B cell (primary cell): Measurements from ENCODE around the gene VPS45.

Source experiments
- EZH2 ChIP-seq: IDR thresholded peaks from 2 replicates; pipeline ENCODE4 v1.6.1; 2012; ENCODE audit warnings: borderline replicate concordance, low read depth, mild to moderate bottlenecking, moderate library complexity, low read length; ENCODE audit not compliant: insufficient read depth, poor library complexity, severe bottlenecking
- TF ChIP-seq, protein P1 (sequence below): fragments of 200-600 bp; IDR thresholded peaks from one replicate; pipeline ENCODE4 v1.8.0; 2022; ENCODE audit warnings: antibody characterized with exemption, mild to moderate bottlenecking

DNA sequence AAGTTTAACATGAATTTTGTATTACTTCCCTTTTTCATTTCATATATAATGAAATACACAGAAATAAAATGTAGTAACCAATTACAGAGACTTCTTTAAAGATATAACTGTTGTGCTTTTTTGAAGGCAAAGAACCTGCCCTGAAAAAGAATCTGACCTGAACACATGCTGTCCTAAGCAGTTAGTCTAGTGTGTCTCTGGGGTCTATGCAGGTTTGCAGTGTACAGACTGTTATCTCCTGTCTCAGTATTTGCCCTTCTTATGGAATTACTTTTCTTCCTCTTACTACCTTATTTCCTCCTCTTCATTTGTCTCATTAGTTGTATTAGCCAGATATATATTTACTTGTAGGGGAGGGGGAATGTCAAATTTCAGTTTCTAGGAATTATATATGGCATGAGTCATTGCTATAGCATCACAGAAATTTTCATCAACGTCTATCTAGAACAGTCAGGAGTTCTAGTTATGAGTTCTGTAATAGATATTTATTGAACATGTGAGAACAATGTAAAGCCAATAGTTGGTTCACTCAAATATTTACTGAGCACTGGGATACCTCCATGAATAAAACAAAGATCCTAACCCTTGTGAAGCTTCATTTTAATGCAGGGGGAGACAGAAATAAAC is 53.8 kb downstream of the VPS45 start:
- TF ChIP-seq, protein P1, sequence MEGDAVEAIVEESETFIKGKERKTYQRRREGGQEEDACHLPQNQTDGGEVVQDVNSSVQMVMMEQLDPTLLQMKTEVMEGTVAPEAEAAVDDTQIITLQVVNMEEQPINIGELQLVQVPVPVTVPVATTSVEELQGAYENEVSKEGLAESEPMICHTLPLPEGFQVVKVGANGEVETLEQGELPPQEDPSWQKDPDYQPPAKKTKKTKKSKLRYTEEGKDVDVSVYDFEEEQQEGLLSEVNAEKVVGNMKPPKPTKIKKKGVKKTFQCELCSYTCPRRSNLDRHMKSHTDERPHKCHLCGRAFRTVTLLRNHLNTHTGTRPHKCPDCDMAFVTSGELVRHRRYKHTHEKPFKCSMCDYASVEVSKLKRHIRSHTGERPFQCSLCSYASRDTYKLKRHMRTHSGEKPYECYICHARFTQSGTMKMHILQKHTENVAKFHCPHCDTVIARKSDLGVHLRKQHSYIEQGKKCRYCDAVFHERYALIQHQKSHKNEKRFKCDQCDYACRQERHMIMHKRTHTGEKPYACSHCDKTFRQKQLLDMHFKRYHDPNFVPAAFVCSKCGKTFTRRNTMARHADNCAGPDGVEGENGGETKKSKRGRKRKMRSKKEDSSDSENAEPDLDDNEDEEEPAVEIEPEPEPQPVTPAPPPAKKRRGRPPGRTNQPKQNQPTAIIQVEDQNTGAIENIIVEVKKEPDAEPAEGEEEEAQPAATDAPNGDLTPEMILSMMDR = no peak
- TF ChIP-seq EZH2 = no peak
